ENCODE data around the gene COL18A1. TPM values are rescaled to one million over a fixed set of nuclear protein-coding genes. Genes with fewer than 3 reads are reported as not detected.
"Not testable (repeated sequence)": the region's sequence is repeated elsewhere in the genome, so short reads cannot be mapped to it uniquely, and the experiment has no call there.

The COL18A1 gene
- total RNA-seq, 1 donor from 2014 or later: 266 TPM

- no peak for DNase-seq (ENCODE audit: low spot score)
Measured at GRCh38 chr21:45367402-45368351, 37.3 kb upstream of the COL18A1 start.

DNA sequence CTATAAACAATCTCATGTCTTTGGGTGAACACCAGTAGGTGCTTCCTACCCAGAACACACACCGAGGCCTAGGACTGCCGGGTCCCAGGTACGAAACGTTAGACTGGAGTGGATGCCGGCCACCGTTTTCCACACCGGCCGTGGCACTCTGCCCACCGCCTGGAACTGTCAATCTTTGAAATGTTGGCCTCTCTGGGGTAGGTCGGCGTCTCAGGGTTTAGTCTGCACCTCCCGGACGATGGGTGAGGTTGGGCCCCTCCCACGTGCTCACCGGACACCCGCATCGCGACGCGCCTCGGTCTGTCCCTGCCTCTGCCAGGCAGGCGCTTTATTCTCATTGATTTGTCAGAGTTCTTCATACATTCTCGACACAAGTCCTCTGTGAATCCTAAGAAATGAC lies 35.9 kb upstream of the COL18A1 start:
- not testable (repeated sequence) for DNase-seq (ENCODE audit: low spot score)

DNA sequence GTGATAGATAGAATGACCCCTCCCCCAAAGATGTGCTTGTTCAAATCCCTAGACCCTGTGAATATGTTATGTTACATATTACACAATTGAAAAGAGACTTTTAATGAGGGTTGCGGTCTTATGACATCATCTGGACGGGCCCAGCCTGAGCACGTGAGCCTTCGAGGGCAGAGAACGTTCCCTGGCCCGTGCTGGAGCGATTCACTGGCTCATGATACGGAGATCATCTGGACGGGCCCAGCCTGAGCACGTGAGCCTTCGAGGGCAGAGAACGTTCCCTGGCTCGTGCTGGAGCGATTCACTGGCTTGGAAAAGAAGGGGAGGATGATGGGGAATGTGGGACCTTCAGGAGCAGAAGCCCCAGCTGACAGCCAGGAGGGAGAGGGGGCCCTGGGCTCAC lies 34.4 kb upstream of the COL18A1 start:
- no peak for DNase-seq (ENCODE audit: low spot score)

DNA sequence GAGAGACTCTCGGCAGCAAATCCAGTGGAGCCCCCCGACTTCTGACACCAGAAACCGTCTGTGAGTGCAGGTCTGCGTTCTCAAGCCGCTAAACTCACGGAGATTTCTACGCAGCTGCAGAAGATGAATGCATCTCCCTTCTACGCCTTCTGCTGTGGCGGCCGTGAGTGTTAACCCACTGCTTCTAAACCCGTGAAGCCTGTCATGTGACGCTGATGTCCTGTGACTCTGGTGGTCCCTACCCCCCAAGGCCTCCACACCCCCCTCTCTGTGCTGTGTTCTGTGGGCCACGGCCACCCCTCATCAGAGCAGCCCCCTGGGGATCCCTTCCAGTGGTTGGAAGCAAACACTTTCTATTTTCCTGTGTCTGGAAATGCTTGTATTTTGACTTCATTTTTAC lies 33.9 kb upstream of the COL18A1 start:
- no peak for DNase-seq (ENCODE audit: low spot score)

GRCh38 chr21:45371655-45372054 lies 33.3 kb upstream of the COL18A1 start:
- peak; percentile 55 for DNase-seq (ENCODE audit: low spot score)

DNA sequence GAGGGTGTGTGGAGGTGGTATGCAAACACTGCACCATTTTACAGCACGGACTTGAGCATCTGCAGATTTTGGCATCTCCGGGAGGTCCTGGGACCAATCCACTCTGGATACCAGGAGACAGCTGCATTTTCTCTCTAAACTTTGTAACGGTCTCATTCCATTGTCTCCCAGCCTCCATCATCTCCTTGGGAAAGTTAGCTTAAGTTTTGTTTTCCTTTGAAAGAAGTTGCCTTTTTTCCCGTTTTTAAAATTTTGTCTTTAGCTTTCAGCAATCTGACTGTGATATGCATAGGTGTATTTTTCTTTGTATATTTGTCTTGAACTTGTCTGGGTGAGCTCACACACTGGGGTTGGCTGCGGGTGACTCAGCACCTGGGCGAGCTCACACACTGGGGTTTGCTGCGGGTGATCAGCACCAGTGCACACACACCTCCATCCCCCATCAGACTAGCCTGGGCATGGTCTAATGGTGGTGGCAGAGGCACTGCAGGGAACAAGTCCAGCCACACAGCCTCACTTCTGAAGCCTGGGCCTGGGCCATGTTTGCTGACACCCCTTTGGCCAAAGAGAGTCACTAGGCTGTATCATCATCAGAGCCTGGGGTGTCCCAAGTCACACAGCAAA lies 32.1 kb upstream of the COL18A1 start:
- DNase-seq (ENCODE audit: low spot score): no peak

DNA sequence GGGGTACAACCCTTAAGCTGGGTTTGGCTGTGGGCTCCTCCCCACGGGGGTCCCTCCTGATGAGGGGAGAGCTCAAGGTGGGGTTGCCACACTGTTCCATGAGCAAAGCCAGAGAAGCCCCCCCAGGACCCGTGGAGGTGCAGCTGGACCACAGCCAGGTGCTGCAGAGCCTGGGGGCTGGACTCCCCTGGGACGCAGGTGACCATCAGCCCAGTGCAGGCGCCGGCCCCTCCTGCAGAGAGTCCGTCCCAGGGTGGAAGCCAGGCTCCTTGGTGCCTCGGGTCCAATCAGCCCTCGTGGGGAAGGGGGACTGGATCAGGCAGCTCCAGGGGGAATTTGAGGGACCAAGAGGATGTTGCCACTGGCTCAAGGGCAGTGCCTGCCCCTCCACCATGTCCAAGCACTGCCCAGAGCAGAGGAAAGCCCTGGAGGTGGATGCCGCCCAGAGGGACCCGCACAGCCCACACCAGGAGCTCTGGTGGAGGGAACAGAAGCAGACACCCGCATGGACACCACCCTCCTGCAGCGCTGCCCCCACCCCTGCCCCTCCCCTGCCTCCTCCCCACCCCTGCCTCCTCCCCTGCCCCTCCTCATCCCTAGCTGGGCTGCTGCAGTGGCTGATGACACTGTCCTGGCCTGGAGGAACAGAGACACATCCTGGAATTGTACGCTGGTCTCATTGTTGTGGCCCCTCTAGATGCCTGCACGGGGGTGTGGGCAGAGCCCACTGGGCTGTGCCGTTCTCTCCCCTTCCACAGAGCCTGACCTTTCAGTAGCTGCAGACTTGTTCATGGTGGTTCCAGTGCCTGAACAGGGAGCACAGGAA lies 30.8 kb upstream of the COL18A1 start:
- DNase-seq (ENCODE audit: low spot score): no peak

DNA sequence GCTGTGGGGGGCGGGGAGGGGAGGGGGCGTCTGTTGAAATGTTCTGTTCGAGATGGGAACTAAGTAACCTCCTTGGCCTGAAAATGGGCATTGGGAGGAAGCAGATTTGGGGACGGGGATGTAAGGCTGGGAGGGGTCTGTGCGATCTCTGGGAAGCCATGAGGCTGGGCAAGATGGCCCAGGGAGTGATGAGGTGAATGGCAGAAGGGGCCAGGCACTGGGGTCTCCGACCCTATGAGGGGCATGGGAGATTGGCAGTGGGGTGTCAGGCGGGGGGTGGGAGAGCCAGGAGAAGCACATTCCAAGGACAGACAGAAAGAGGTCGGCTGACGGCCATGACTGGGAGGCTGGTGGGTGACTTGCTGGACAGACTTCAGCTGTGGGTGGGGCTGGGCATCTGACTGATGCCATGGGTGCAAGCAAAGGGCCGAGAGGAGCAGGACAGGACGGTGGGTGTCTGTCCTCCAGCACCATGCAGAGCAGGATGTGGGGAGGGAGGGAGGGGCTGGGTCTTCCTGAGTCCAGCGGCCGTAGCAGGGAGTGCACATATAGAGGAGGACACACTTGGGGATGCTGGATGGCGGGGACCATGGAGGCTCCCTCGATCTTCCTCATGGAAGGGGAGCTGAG lies 30.0 kb upstream of the COL18A1 start:
- DNase-seq (ENCODE audit: low spot score): no peak

DNA sequence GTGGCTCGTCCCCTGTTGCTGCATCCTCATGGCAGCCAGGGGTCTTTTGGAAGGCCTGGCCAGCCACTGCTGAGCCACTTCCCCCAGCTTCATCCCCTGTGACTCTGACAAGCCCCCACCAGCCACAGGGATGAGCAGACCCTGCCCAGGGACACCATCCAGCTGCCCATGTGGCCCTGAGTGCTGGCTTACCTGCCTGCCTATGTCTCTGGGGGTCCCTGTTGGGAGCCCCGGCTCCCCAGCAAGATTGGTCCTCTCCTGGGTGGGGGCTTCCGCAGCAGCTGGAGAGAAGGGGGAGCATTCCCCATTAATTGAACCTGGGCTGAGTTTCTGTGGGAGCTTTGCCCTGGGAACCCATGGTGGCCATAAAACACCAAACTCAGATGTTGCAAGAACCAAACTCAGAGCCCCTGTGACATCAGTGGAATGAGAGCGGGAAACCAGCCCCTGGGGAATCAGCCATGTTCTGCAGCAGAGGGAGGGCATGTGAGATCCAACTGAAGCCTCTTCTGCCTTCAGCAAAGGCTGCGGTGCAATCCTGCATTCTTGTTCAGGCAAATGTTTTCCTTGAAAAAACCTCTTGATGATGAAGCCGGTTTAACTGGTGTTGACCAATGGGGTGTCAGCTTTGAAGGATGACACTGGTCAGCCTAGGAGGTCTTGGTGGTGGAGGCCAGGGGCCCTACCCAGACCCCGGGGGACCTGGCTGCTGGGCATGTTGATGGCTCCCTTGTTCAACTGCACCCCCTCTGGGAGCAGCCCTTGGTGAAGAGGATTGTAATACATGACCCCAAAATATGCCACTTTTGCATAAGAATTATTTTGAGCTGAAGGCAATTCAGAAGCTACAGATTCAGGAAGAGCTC lies 28.3 kb upstream of the COL18A1 start:
- DNase-seq (ENCODE audit: low spot score): no peak

GRCh38 chr21:45377325-45377709 lies 27.6 kb upstream of the COL18A1 start:
- DNase-seq (ENCODE audit: low spot score): no peak

DNA sequence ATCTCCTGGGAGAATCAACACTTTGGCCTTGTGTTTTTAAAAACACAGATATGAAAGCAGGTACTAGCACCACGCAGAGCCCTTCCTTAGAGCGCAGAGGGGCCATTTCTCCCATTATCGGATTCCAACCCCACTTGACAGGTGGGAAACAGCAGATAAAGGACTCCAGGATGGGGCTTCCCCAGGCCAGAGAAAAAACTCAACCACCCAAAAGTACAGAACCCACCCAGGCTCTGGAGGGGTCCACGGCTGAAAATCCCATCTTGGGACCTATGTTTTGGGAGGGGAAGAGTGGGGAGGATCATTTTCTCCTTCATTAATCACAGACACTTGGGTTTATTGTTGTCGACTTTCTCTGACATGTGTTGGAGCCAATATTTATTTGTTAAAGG lies 27.1 kb upstream of the COL18A1 start:
- no peak for DNase-seq (ENCODE audit: low spot score)

DNA sequence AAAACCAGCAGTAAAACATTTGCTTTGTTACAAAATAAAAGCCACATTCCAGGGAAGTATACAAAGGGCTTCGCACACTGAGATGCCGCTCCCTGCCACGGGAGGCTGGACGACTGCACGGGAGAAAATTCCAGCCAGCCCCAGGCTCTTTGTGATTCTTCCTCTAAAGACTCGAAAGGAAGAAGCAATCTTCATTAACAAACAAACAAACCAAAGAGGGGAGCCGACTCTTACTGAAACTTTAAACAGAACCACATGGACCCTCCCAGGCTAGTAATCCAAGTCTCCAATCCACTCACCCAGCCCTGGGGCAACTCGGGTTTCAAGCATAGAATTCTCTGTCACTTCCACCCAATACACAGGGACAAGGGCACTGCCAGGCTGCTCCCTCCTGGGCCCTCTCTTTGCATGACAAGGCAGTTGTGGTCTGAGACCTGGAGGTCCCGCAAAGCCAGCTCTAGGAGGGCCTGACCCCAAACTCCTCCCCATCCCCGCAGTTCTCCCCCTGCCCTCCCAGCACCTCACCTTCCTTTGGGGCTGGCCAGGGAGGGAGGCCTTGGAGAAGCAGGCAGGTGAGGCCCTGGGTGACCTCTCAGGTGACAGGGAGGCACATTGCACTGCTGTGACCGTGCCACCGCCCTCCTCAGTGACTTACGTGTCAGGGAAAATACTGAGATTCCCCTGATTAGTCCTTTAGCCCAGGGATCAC lies 26.6 kb upstream of the COL18A1 start:
- DNase-seq (ENCODE audit: low spot score): no peak

GRCh38 chr21:45379171-45379900 lies 25.6 kb upstream of the COL18A1 start:
- DNase-seq (ENCODE audit: low spot score): no peak

DNA sequence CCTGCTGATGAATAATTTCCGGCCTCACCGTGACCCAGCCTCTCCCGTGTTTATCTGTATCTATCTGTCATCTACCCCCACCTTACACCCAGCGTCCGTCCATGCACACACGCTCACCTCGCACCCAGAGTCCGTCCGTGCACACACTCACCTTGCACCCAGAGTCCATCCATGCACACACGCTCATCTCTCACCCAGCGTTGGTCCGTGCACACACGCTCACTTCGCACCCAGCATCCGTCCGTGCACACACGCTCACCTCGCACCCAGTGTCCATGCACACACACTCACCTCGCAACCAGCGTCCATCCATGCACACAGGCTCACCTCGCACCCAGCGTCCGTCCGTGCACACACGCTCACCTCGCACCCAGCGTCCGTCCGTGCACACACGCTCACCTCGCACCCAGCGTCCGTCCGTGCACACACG lies 25.0 kb upstream of the COL18A1 start:
- no peak for DNase-seq (ENCODE audit: low spot score)

DNA sequence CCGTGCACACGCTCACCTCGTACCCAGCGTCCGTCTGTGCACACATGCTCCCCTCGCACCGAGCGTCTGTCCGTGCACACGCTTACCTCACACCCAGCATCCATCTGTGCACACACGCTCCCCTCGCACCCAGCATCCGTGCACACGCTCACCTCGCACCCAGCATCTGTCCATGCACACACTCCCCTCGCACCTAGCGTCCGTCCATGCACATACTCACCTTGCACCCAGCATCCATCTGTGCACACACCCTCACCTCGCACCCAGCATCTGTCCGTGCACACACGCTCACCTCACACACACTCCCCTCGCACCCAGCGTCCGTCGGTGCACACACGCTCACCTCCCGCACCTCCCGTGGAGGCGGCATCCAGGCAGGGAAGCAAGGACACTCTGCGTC lies 24.4 kb upstream of the COL18A1 start:
- no peak for DNase-seq (ENCODE audit: low spot score)

GRCh38 chr21:45381036-45381787 lies 23.8 kb upstream of the COL18A1 start:
- no peak for DNase-seq (ENCODE audit: low spot score)

DNA sequence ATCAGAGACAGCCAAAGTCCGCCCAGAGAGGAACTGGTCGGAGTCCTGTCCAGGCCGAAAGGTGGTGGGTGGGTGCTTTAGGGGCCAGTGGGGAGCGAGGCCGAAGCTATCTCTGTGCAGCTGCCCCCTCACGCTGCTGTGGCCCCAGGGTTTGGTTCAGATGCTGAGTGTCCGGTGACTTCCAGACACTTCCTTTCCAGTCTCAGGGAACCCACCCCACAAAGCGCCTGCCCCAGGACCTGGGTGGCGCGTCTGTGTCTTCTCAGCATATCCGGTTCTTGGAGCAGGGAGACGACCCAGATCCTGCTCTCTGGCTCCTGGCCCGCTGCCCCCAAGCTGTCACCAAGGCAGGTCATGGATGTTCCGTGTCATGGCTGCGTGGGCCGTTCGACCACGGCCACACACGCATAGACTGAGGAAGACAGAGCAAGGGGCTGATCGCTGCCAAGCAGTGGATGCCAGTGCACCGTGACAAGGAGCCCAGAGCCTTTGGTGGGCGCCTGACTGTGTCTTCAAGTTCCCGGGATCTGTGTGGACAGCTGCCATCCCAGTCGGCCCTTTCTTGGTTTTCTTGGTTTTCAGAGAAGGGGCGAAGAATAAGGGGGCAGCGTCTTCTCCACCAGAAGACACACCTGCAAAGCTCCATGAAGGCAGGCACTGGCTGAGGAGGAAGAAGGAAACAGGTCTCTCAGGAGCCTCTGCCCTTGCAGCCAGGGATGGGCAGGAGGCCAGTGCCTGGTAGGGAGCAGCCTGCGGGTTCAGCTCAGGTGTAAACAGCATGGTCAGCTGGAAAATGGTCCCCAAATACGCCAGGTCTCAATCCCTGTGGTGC lies 22.9 kb upstream of the COL18A1 start:
- no peak for DNase-seq (ENCODE audit: low spot score)

- no peak for DNase-seq (ENCODE audit: low spot score)
Measured at GRCh38 chr21:45382697-45382997, 22.3 kb upstream of the COL18A1 start.
